Epithelial cell of esophagus (primary cell): ENCODE data around the gene SUMO3.

ENCODE experiments used
- DNase-seq: peaks from one replicate; pipeline ENCODE4 v3.0.0; 2010; ENCODE audit warnings: low read depth
- H3K4me3 ChIP-seq: 2 replicates; pipeline ENCODE4 v1.5.1; 2011; ENCODE audit warnings: mild to moderate bottlenecking, low read length, control low read depth
- TF ChIP-seq, protein P1 (sequence below): IDR thresholded peaks from 2 replicates; pipeline ENCODE4 v1.5.1; 2011; ENCODE audit warnings: low read depth, mild to moderate bottlenecking, low read length, control low read depth, inconsistent platforms; ENCODE audit not compliant: insufficient read depth; ENCODE audit errors: missing control alignments

SUMO3 gene

DNA sequence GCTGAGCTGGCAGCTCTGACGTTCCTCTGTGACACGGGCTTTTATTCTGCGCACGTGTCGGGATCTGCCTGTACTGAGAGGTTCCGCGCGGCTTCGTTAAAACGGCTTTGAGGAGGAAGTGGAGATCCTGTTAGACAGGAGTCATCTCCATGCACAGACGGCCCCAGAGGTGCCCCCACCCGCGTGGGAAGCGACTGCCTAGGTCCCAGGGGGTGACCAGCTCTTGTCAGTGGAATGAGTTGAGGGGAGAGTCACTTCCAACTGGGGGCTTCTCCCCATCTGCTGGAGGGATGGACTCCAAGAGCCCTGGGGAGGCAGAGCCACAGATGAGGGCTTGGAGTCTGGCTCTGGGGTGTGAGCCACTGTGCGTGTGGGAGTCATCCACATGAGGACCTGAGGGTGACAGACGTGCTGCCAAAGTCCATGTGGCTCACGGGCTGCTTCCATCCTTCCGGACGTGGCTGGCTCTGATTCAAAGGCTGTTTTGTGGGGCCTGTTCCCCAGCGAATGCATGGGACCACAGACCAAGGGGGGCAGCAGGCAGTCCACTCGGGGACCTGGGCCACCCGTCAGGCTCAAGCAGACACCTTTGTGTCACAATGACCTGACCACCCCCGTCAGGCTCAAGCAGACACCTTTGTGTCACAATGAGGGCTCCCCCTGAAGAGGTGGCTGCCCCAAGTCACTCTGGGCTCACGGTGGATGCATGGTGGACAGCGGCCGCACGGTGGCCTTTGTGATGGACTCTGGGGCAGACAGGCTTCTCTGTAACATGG is 28.8 kb upstream of the SUMO3 start:
- TF ChIP-seq, protein P1, sequence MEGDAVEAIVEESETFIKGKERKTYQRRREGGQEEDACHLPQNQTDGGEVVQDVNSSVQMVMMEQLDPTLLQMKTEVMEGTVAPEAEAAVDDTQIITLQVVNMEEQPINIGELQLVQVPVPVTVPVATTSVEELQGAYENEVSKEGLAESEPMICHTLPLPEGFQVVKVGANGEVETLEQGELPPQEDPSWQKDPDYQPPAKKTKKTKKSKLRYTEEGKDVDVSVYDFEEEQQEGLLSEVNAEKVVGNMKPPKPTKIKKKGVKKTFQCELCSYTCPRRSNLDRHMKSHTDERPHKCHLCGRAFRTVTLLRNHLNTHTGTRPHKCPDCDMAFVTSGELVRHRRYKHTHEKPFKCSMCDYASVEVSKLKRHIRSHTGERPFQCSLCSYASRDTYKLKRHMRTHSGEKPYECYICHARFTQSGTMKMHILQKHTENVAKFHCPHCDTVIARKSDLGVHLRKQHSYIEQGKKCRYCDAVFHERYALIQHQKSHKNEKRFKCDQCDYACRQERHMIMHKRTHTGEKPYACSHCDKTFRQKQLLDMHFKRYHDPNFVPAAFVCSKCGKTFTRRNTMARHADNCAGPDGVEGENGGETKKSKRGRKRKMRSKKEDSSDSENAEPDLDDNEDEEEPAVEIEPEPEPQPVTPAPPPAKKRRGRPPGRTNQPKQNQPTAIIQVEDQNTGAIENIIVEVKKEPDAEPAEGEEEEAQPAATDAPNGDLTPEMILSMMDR, result no peak
- DNase-seq, result peak; percentile 80
- H3K4me3 ChIP-seq, result no peak overlapping the region

DNA sequence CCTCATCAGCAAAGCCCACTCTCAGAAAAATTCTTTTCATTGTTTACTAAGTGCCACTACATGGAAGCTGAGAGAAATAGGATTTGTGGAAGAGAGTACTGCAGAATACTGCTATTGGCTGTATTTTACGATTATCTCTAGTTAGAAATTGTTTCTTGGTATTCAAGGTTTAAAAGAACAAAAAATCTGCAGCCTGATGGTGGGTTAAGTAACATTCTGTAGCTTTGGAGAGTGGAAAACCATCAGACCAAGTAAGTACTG is 28.3 kb upstream of the SUMO3 start:
- peak overlapping the region; percentile 25 for H3K4me3 ChIP-seq
- TF ChIP-seq, protein P1, result no peak
- no peak for DNase-seq

DNA sequence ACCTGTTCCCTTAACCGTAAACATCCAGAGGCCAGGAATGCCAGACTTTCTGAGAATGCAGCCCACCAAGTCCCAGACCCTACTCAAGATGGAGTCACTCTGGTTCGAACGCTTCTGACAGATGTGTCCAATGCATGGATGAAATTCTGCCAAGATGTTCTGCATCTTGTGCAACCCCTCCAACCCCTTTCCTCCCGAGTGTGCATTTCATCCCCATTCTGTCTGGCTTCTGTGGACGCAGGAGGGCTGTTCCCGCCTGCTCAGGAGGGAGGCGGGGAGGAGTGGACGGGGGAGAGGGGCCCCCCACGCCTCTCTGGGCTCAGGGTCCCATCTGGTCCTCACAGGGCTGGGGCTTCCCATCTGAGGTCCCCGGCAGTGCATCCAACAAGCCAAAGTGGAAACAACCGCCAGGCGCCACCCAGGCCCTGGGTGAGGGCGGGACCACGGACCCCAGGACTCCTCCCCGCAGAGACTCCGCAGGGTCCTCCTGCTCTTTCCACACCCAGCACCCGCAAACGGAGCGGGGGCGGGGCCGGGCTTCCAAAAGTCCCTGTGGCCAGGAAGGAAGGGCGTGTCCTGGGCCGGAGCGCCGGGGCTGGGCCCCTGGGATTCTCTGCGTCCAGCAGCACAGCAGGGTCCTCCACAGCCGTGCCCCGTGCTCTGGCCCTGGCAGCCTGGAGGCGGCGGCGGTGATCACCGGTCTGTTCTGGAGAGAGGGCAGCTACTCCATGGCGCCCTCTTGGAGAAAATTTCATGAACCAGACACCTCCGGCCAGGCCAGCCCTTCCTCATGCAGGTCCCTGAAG is 27.8 kb upstream of the SUMO3 start:
- TF ChIP-seq, protein P1, result peak; percentile 35
- peak; percentile 33 for DNase-seq
- H3K4me3 ChIP-seq, result peak overlapping the region; percentile 25

DNA sequence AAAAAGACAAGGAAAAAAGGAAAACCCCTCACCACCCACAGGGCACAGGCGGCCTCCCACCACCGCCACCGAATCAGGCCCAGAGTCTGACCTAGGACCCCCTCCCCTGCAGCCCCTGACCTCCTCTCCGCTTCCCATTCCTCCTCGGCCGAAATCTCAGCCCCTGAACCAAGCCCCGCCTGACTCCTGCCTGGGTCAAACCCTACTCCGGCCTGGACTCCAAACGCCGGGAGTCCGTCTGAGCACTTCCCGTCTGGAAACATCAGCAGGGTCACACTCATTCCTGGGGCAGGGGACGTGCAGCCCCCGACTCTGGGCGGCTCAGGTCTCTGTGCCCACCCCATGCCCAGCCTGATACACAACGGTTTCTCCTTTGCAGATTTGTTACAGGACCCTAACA is 26.4 kb upstream of the SUMO3 start:
- no peak overlapping the region for H3K4me3 ChIP-seq
- no peak for DNase-seq
- TF ChIP-seq, protein P1, result no peak

DNA sequence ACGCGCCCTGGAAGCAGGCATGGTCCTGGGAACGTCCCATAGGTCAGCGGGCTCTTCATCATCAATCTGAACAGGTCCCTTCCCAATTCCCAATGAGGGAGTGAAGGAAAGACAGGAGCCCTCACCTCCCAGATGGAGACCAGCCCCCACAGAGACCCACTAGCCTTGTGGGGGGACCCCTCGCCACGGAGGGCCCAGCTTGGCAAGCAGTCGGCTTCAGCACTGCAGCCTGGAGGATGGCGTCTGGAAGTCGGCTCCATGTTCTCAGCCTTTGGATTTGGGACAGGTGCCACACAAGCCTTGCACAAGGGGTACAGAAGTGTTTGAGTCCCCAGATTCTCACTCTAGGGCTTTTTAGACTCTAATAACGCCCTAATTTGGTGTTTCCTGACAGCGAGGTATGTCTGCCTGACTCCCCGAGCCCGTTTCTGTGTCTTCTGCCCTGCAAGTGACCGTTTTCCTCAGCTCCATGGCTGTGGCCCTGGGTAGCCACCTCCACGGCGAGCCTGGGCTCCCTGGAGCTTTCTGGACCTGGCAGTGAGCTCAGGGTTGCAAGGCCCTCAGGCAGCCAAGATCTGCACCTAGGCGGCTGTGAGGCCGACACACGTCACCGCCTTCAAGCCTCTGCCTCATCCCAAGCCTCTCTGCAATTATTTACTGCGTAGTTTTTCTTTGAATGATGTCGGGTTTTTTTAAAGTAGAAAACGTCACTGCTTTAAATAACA is 25.0 kb upstream of the SUMO3 start:
- H3K4me3 ChIP-seq, result no peak overlapping the region
- TF ChIP-seq, protein P1, result no peak
- no peak for DNase-seq

DNA sequence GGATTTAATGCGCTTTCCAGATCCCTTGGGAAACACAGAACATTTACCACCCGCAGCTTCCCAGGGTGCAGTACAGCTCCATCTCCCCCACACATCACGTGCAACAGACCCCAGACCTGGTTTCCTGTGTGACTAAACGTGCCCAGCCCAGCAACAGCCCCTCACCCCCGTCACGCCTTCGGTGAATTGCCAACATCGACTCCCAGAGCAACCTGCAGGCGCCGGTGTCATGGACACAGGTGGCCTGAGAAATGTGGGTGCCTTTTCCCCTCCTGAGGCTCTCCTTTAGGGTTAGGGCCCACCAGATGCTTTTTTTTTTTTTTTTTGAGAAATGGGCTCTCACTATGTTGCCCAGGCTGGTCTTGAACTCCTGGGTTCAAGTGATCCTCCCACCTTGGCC is 24.2 kb upstream of the SUMO3 start:
- TF ChIP-seq, protein P1, result no peak
- no peak overlapping the region for H3K4me3 ChIP-seq
- DNase-seq, result no peak

DNA sequence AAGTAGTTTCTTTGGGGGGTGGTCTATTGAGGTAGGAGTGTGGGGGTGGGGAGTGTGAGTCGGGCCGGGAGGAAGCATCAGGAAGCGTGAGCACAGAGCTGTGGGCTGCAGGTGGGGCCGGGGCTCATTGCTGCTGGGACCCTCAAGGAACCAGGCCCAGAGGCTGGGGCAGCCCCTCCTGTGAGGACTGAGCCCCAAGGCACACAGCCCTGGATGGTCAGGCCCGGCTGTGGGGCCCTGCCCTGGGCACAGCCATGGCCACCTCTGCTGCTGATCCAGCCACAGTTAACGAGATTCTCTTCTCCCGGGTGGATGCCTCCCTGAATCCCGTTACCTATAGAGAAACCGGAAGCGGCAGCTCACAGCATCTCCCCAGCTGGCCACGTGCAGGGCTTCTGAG is 22.9 kb upstream of the SUMO3 start:
- DNase-seq, result no peak
- no peak overlapping the region for H3K4me3 ChIP-seq
- TF ChIP-seq, protein P1, result no peak
